ENCODE results near the gene RIN2. TPM values are rescaled to one million over a fixed set of nuclear protein-coding genes. Genes with fewer than 3 reads are reported as not detected.

The RIN2 gene
- total RNA-seq, 1 experiment from 2014 or later, result 36.7 TPM

DNA sequence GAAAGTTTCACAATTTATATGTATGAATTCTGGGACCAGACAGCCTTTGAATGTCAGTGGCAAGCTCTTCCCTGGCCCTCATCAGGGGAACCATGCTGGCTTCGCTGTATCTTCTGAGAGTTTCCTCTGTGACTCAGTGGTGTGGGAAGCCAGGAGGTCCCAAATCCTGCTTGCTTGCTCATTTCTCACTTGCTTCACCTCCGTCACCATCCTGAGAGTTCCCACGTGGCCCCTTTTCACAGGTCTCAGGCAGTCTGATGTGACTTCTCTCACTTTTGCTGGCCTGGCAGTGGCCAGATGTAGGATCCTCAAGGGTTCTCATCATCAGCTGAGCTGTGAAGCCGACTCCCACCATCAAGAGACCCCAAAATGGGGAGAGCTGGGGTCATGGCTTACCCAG lies 28.4 kb upstream of the RIN2 start:
- Mint-ChIP-seq H3K27ac (ENCODE audit: unreplicated experiment) (no peak overlapping the region), H3K36me3 (ENCODE audit: insufficient read depth, unreplicated experiment) (no peaks in the 10 kb centered on the region), H3K27me3 (ENCODE audit: insufficient read depth, unreplicated experiment) (no peaks in the 10 kb centered on the region), H3K9me3 (ENCODE audit: unreplicated experiment) (no peaks in the 10 kb centered on the region), H3K4me1 (ENCODE audit: low read depth, unreplicated experiment) (peaks cover 1% of the 10 kb centered on the region), H3K4me3 (ENCODE audit: unreplicated experiment) (no peak overlapping the region)
- BruUV-seq (replicated peaks), result no TSS peak
- no peaks in the 10 kb centered on the region for H3K36me3 ChIP-seq (ENCODE audit: control insufficient read depth, insufficient read depth, low read length)
- ChIA-PET CTCF (no interaction called here), POLR2A (no interaction called here)
- intact Hi-C loops (cut with micrococcal nuclease; ENCODE audit: unreplicated experiment), result no loop called here
- no peaks in the 10 kb centered on the region for H3K9me3 ChIP-seq
- no peak for DNase-seq
- H3K27me3 ChIP-seq (replicated peaks; ENCODE audit: control insufficient read depth, insufficient read depth, low read length), result no peaks in the 10 kb centered on the region
- H3K4me1 ChIP-seq, result no peaks in the 10 kb centered on the region
- H3K4me3 ChIP-seq (ENCODE audit: low read depth, low read length), result no peak overlapping the region
- TF ChIP-seq, protein P1, sequence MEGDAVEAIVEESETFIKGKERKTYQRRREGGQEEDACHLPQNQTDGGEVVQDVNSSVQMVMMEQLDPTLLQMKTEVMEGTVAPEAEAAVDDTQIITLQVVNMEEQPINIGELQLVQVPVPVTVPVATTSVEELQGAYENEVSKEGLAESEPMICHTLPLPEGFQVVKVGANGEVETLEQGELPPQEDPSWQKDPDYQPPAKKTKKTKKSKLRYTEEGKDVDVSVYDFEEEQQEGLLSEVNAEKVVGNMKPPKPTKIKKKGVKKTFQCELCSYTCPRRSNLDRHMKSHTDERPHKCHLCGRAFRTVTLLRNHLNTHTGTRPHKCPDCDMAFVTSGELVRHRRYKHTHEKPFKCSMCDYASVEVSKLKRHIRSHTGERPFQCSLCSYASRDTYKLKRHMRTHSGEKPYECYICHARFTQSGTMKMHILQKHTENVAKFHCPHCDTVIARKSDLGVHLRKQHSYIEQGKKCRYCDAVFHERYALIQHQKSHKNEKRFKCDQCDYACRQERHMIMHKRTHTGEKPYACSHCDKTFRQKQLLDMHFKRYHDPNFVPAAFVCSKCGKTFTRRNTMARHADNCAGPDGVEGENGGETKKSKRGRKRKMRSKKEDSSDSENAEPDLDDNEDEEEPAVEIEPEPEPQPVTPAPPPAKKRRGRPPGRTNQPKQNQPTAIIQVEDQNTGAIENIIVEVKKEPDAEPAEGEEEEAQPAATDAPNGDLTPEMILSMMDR (IDR thresholded peaks at IDR 0.05; ENCODE audit: insufficient read depth in 1 of 2, low read depth in 1 of 2, low read length in 1 of 2, severe bottlenecking in 1 of 2, unreplicated experiment in 1 of 2), result no peak

DNA sequence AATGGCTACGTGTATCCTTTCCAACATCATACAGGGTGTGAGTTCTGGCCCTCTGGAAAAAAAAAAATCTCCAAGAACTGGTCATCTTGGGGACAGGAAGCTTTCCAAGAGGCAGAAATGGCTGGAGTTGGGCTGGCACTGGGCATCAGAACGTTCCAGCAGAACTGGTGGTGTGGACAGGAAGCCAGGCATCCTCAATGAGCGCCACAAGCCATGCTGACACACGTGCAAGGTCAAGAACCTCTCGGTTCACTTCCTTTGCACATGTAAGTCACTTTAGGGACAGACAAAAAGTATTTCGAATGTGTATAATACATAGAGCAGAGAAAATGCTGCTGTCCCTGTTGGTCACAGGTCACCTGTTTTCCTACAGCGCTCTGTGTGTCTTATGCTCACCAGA lies 27.4 kb upstream of the RIN2 start:
- no peak overlapping the region for H3K27ac Mint-ChIP-seq (ENCODE audit: unreplicated experiment)
- intact Hi-C loops (cut with micrococcal nuclease; ENCODE audit: unreplicated experiment), result no loop called here
- POLR2A ChIA-PET, result no interaction called here
- Histone ChIP-seq H3K27me3 (replicated peaks; ENCODE audit: control insufficient read depth, insufficient read depth, low read length) (no peaks in the 10 kb centered on the region), H3K4me3 (ENCODE audit: low read depth, low read length) (no peak overlapping the region), H3K9me3 (no peaks in the 10 kb centered on the region), H3K36me3 (ENCODE audit: control insufficient read depth, insufficient read depth, low read length) (no peaks in the 10 kb centered on the region), H3K4me1 (no peaks in the 10 kb centered on the region)
- H3K4me3 Mint-ChIP-seq (ENCODE audit: unreplicated experiment), result no peak overlapping the region
- TF ChIP-seq, protein P1 (IDR thresholded peaks at IDR 0.05; ENCODE audit: insufficient read depth in 1 of 2, low read depth in 1 of 2, low read length in 1 of 2, severe bottlenecking in 1 of 2, unreplicated experiment in 1 of 2), result no peak
- CTCF ChIA-PET, result no interaction called here
- peaks cover 10% of the 10 kb centered on the region for H3K4me1 Mint-ChIP-seq (ENCODE audit: low read depth, unreplicated experiment)
- DNase-seq, result no peak
- H3K36me3 Mint-ChIP-seq (ENCODE audit: insufficient read depth, unreplicated experiment), result no peaks in the 10 kb centered on the region
- H3K9me3 Mint-ChIP-seq (ENCODE audit: unreplicated experiment), result no peaks in the 10 kb centered on the region
- no TSS peak for BruUV-seq (replicated peaks)
- H3K27me3 Mint-ChIP-seq (ENCODE audit: insufficient read depth, unreplicated experiment), result no peaks in the 10 kb centered on the region

DNA sequence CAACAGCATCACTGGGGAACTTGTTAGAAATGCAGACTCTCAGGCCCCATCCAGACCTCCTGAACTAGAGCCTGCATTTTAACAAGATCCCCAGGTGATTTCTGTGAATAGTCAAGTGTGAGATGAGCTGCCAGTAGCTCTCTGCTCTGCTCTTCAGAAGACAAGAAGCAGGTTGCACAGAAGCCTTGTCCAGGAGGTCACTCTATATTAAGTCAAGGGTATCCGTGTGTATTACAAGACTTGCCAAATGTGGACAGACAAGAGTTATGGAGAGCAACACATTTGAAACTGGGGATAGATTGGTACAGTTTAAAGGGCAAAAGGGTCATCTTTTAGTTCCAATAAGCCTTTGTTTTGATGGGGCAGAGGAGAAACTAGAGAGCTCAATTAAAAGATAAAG lies 23.2 kb upstream of the RIN2 start:
- no peak for DNase-seq
- ChIA-PET CTCF (no interaction called here), POLR2A (no interaction called here)
- Histone ChIP-seq H3K4me1 (peaks cover 10% of the 10 kb centered on the region), H3K4me3 (ENCODE audit: low read depth, low read length) (no peak overlapping the region), H3K36me3 (ENCODE audit: control insufficient read depth, insufficient read depth, low read length) (no peaks in the 10 kb centered on the region; the same call in 1 of the 2 replicates), H3K27me3 (replicated peaks; ENCODE audit: control insufficient read depth, insufficient read depth, low read length) (no peaks in the 10 kb centered on the region), H3K9me3 (no peaks in the 10 kb centered on the region)
- Mint-ChIP-seq H3K4me3 (ENCODE audit: unreplicated experiment) (no peak overlapping the region), H3K9me3 (ENCODE audit: unreplicated experiment) (no peaks in the 10 kb centered on the region), H3K4me1 (ENCODE audit: low read depth, unreplicated experiment) (peaks cover 16% of the 10 kb centered on the region), H3K36me3 (ENCODE audit: insufficient read depth, unreplicated experiment) (no peaks in the 10 kb centered on the region), H3K27me3 (ENCODE audit: insufficient read depth, unreplicated experiment) (no peaks in the 10 kb centered on the region), H3K27ac (ENCODE audit: unreplicated experiment) (no peak overlapping the region)
- BruUV-seq (replicated peaks), result no TSS peak
- intact Hi-C loops (cut with micrococcal nuclease; ENCODE audit: unreplicated experiment), result no loop called here
- TF ChIP-seq, protein P1 (IDR thresholded peaks at IDR 0.05; ENCODE audit: insufficient read depth in 1 of 2, low read depth in 1 of 2, low read length in 1 of 2, severe bottlenecking in 1 of 2, unreplicated experiment in 1 of 2), result no peak
